Measurements from ENCODE around the gene MORF4L2. TPM values are rescaled to one million over a fixed set of nuclear protein-coding genes. Genes with fewer than 3 reads are reported as not detected.

The MORF4L2 gene
- total RNA-seq, 1 donor from 2014 or later: 1,394 TPM

- H3K4me2 ChIP-seq: peak overlapping the region; percentile 80
- Mint-ChIP-seq H3K4me3 (peak overlapping the region; percentile 84), H3K4me1 (peaks cover 31% of the 10 kb centered on the region), H3K27me3 (ENCODE audit: insufficient read depth, low read depth) (peaks cover 7% of the 10 kb centered on the region), H3K36me3 (no peaks in the 10 kb centered on the region), H3K9me3 (no peaks in the 10 kb centered on the region), H3K27ac (peak overlapping the region; percentile 3)
- H3K9me3 ChIP-seq (ENCODE audit: low read depth): no peaks in the 10 kb centered on the region
- peaks cover 13% of the 10 kb centered on the region for H3K4me1 ChIP-seq
- H3K27ac ChIP-seq: peak overlapping the region; percentile 85
- H3K27me3 ChIP-seq: no peaks in the 10 kb centered on the region
- H3F3A ChIP-seq (ENCODE audit: low read depth): peaks cover 29% of the 10 kb centered on the region
- H3K9ac ChIP-seq: no peak overlapping the region
- no peaks in the 10 kb centered on the region for H4K20me1 ChIP-seq (ENCODE audit: low read depth)
- H2AFZ ChIP-seq (replicated peaks): peak overlapping the region; percentile 44
- no peak for DNase-seq (ENCODE audit: low spot score)
- no peak for TF ChIP-seq EZH2 (IDR thresholded peaks at IDR 0.05)
- TF ChIP-seq, protein P1, sequence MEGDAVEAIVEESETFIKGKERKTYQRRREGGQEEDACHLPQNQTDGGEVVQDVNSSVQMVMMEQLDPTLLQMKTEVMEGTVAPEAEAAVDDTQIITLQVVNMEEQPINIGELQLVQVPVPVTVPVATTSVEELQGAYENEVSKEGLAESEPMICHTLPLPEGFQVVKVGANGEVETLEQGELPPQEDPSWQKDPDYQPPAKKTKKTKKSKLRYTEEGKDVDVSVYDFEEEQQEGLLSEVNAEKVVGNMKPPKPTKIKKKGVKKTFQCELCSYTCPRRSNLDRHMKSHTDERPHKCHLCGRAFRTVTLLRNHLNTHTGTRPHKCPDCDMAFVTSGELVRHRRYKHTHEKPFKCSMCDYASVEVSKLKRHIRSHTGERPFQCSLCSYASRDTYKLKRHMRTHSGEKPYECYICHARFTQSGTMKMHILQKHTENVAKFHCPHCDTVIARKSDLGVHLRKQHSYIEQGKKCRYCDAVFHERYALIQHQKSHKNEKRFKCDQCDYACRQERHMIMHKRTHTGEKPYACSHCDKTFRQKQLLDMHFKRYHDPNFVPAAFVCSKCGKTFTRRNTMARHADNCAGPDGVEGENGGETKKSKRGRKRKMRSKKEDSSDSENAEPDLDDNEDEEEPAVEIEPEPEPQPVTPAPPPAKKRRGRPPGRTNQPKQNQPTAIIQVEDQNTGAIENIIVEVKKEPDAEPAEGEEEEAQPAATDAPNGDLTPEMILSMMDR (IDR thresholded peaks at IDR 0.05): no peak
- TF ChIP-seq EZH2phosphoT487 (IDR thresholded peaks at IDR 0.05): no peak
- no peaks in the 10 kb centered on the region for H3K36me3 ChIP-seq
- peak overlapping the region; percentile 61 for H3K4me3 ChIP-seq
- H3K79me2 ChIP-seq (ENCODE audit: low read depth): peaks cover 10% of the 10 kb centered on the region
Observed at GRCh38 chrX:103630171-103630511, 56.4 kb downstream of the MORF4L2 start.

GRCh38 chrX:103629318-103630170 lies 57.0 kb downstream of the MORF4L2 start:
- Mint-ChIP-seq H3K9me3 (no peaks in the 10 kb centered on the region), H3K4me3 (peak overlapping the region; percentile 84), H3K4me1 (peaks cover 35% of the 10 kb centered on the region), H3K36me3 (no peaks in the 10 kb centered on the region), H3K27me3 (ENCODE audit: insufficient read depth, low read depth) (peaks cover 7% of the 10 kb centered on the region), H3K27ac (peak overlapping the region; percentile 3)
- peaks cover 10% of the 10 kb centered on the region for H3K79me2 ChIP-seq (ENCODE audit: low read depth)
- peak overlapping the region; percentile 61 for H3K4me3 ChIP-seq
- peaks cover 13% of the 10 kb centered on the region for H3K4me1 ChIP-seq
- peaks cover 29% of the 10 kb centered on the region for H3F3A ChIP-seq (ENCODE audit: low read depth)
- H3K9ac ChIP-seq: no peak overlapping the region
- no peaks in the 10 kb centered on the region for H4K20me1 ChIP-seq (ENCODE audit: low read depth)
- no peaks in the 10 kb centered on the region for H3K9me3 ChIP-seq (ENCODE audit: low read depth)
- H3K36me3 ChIP-seq: no peaks in the 10 kb centered on the region
- TF ChIP-seq, protein P1 (IDR thresholded peaks at IDR 0.05): peak; percentile 59
- no peak for TF ChIP-seq EZH2 (IDR thresholded peaks at IDR 0.05)
- H2AFZ ChIP-seq (replicated peaks): peak overlapping the region; percentile 44
- peak overlapping the region; percentile 85 for H3K27ac ChIP-seq
- peak; percentile 85 for DNase-seq (ENCODE audit: low spot score)
- no peaks in the 10 kb centered on the region for H3K27me3 ChIP-seq
- peak overlapping the region; percentile 80 for H3K4me2 ChIP-seq

GRCh38 chrX:103628386-103629317 lies 57.8 kb downstream of the MORF4L2 start, which contains the start of gene TCEAL1:
TCEAL1 (plus strand) TSS chrX:103628975; CDS start chrX:103629917, 942 bp downstream.
- peak within 1 kb of the TSS; percentile 85 for H3K27ac ChIP-seq
- H3K27me3 Mint-ChIP-seq (ENCODE audit: insufficient read depth, low read depth): peaks cover 9% of the 10 kb centered on the region
- TF ChIP-seq, protein P1 (IDR thresholded peaks at IDR 0.05): no peak
- H2AFZ ChIP-seq (replicated peaks): peak within 1 kb of the TSS; percentile 44
- no peaks in the 10 kb centered on the region for H3K9me3 ChIP-seq (ENCODE audit: low read depth)
- peak within 1 kb of the TSS; percentile 80 for H3K4me2 ChIP-seq
- no peak within 1 kb of the TSS for H3K9ac ChIP-seq
- peaks cover 10% of the 10 kb centered on the region for H3K79me2 ChIP-seq (ENCODE audit: low read depth)
- peak within 1 kb of the TSS; percentile 61 for H3K4me3 ChIP-seq
- peaks cover 43% of the 10 kb centered on the region for H3K4me1 Mint-ChIP-seq
- DNase-seq (ENCODE audit: low spot score): peak; percentile 76
- H3K36me3 ChIP-seq: no peaks in the 10 kb centered on the region
- H3K27me3 ChIP-seq: no peaks in the 10 kb centered on the region
- peak within 1 kb of the TSS; percentile 84 for H3K4me3 Mint-ChIP-seq
- no peaks in the 10 kb centered on the region for H4K20me1 ChIP-seq (ENCODE audit: low read depth)
- H3F3A ChIP-seq (ENCODE audit: low read depth): peaks cover 29% of the 10 kb centered on the region
- H3K9me3 Mint-ChIP-seq: no peaks in the 10 kb centered on the region
- H3K36me3 Mint-ChIP-seq: no peaks in the 10 kb centered on the region
- peak within 1 kb of the TSS; percentile 3 for H3K27ac Mint-ChIP-seq
- peaks cover 19% of the 10 kb centered on the region for H3K4me1 ChIP-seq

Measured in neural progenitor cell (in vitro differentiated cells).